PC-9 (cell line): ENCODE results near the gene CXorf49B.
"Not testable (repeated sequence)": the region's sequence is repeated elsewhere in the genome, so short reads cannot be mapped to it uniquely, and the experiment has no call there.

ENCODE experiments used
- CTCF ChIP-seq: fragments of 200-600 bp; sonication (generic); conservative IDR thresholded peaks from 2 replicates; pipeline ENCODE4 v1.6.1; 2017; ENCODE audit warnings: mixed run types, antibody characterized with exemption, mild to moderate bottlenecking, moderate library complexity
- EZH2 ChIP-seq: fragments of 200-600 bp; sonication (generic); IDR thresholded peaks from 2 replicates; pipeline ENCODE4 v1.8.0; 2017; ENCODE audit warnings: antibody characterized with exemption, low read depth

GRCh38 chrX:71764832-71765231, 1.7 kb downstream of the CXorf49B start:
- not testable (repeated sequence) for TF ChIP-seq CTCF, EZH2
